COR-L47 (cell line): ENCODE data around the gene SRGAP3.

Experiments
- DNase-seq: peaks from one replicate; lab custom pipeline; 2025; lab: John Stamatoyannopoulos, UW

SRGAP3 gene

GRCh38 chr3:9225268-9225667 lies 24.2 kb downstream of the SRGAP3 start:
- no peak for DNase-seq

GRCh38 chr3:9224490-9224889 lies 25.0 kb downstream of the SRGAP3 start:
- DNase-seq: no peak

GRCh38 chr3:9223672-9224071 lies 25.8 kb downstream of the SRGAP3 start:
- no peak for DNase-seq

DNA sequence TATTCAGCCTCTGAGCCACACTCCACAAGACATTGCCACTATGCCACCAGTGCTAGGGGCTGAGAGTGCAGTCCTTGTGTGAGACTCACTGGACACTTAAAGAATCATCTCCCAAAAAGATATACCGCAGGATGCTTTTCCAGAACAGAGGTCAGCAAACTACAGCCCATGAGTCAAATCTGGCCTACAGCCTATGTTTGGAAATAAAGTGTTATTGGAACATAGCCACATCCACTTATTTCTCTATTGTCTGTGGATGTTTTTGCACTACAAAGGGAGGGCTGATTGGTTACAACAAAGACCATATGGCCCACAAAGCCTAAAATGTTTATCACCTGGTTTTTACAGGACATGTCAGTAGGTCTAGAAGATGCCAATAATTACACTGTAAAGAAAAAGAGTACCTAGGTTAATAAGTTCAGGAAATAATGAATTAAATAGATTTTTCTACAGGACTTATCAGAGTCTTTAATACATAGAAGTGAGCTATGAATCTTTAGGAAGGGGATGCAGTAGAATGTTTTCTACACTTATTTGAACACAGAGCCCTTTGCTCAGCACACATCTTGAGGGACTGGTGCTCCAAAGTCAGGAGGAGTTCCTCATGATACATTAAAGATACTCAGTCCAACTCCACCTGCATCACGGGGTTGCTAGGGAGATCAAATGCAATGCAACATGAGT lies 26.3 kb downstream of the SRGAP3 start:
- DNase-seq: no peak

DNA sequence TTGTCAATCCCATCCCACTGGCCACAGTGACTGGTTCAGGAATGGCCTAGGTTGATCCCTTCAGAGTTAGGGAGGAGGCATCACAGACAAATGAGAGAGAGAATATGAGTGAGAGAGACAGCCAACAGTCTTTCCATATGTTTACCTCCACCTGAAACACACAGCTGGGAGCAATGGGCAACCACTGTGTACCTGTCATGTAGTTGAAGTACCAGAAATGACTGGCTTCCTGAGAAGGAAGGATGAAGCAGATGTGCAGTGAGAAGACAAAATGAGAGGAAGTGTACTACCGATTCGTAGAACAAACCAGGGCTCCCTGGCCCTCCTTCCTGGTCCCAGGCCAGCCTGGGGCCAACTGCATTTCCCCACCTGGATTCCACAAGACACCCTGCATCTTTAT lies 27.4 kb downstream of the SRGAP3 start:
- DNase-seq: no peak

DNA sequence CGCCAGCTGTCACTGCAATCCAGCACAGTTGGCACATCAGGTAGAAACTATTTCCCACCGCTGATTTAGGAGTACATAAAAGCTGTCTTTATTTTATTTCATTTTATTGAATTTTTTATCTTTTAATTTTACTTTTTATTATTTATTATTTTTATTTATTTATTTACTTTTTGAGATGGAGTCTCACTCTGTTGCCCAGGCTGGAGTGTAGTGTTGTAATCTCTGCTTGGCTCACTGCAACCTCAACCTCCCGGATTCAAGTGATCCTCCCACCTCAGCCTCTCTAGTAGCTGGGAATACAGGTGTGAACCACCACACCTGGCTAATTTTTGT lies 31.0 kb downstream of the SRGAP3 start:
- no peak for DNase-seq

DNA sequence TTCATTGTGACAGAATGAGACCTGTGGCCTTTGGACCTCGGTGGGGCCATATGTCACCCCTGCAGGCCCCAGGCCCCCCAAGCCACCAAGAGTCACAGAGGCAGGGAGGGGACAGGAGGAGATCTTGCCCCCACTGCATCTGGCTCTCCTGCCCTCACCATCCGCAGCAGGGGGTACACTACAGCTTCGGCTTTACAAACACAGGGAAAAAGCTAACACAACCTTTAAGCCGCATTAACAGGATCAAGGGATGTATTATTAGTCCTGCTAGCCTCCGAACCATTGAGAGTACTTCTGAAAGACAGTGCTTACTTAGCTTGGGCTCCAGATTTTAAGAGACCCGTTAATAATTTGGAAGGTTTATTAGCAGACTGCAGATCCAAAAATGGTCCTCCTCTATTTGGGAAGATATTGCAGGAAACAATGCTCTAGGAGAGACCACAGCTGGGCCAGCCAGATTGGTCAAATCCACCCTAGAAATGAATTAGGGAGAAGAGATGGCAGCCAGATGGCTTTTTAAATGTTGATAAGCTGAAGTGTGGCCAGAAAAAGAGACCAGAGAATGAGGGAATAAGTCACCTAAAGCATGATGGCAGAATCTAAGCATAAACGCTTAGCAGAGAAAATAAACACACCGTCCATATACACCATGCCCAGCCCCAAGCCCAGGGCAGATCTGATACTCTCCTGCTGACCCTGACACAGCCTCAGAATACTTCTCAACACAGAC lies 31.5 kb downstream of the SRGAP3 start:
- DNase-seq: no peak

DNA sequence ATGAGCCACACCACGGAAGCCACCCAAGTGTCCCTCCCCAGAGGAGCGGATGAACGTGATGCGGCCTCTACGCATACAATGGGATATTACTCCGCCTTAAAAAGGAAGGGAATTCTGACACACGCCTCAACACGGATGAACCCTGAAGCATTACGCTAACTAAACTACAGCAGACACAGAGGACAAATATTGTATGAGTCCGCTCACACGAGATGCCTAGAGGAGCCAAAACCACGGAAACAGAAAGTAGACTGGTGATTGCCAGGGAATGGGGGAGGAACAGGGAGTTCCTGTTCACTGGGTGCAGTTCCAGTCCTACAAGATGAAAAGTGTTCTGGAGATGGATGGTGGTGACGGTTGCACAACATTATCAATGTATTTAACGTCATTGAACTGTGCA lies 32.7 kb downstream of the SRGAP3 start:
- no peak for DNase-seq

DNA sequence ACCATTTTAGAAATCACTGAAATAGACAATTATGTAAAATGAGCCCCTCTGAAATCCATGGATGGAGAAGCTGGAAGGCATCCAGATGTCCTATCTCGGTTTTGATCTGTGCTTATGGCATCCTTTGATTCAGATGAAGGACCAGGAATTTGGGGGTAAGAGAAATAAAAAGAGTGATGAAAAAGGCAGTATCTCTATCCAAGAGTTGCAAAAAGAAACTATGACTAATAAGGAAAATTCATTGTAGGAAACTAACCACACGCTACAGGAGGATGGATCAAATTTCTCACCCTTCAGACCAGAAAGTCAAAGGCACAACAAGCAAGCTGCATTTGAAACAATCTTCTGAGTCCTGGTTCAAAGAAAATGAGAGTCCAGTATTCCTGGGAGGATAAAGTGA lies 34.8 kb downstream of the SRGAP3 start:
- no peak for DNase-seq

DNA sequence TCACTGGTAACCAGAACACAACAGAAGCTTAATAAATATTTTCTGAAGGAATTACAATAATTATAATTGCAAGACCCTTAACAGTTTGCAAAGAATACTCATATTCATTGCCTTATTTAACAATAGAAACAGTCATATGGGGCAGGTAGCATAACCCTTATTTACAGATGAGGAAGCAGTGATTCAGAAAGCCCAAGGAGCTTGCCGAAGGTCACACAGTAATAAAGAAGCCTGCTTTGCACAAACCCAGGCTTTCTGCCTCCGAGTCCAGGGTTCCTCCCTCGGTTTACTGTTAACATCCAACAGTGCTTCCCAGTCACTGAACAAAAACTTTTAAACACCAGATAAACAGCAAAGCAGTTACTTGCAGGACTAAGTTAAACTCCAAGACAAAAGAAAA lies 35.3 kb downstream of the SRGAP3 start:
- DNase-seq: no peak

- DNase-seq: peak; percentile 28
Measured at GRCh38 chr3:9213019-9213634, 36.3 kb downstream of the SRGAP3 start.

- DNase-seq: no peak
Measured at GRCh38 chr3:9211155-9211950, 38.1 kb downstream of the SRGAP3 start.

DNA sequence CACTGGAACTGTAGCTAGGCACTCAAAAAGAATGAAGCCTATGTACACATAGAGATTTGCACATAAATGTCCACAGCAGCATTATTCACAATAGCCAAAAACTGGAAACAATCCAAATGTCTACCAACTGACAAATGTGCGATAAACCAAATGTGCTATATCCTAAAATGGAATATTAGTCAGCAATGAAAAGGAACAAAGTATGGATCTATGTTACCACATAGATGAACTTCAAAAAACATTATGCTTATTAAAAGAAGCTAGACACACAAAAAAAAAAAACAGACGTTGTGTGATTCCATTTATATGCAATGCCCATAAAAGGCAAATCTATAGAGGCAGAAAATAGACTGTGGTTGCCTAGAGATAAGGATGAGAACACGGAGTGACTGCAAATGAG lies 39.7 kb downstream of the SRGAP3 start:
- no peak for DNase-seq

GRCh38 chr3:9208605-9209152 lies 40.8 kb downstream of the SRGAP3 start:
- no peak for DNase-seq

DNA sequence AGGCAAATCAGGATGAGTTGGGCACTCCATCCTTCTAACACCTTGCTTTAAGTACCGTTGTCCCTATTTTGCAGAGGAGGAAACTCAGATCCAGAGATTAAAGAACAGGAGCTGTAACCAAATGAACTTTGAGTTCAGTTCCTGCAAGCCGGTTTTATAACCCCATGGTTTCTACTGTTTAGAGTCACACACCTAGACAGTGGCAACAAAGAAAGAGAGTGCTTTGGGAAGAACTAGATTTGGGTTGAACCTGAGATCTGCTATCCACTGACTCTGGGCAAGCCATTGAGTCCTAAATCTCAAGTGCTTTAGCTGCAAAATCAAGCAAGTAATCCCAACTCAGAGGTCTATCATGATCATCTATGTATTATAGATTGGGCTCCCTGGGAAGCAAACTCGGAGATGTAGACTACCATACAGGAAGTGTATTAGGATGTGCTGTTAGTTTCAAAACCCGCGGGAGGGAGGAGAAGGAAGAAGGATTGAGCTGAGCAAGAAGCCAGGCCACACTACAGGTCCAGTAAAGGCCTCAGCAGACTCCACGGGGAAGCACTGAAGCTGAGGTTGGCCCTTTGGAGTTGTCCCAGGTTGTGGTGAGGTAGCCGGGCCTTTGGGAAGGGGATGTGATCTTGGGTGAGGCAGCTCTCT lies 42.2 kb downstream of the SRGAP3 start:
- DNase-seq: no peak

GRCh38 chr3:9206287-9206686 lies 43.2 kb downstream of the SRGAP3 start:
- DNase-seq: no peak

GRCh38 chr3:9205345-9206143 lies 43.9 kb downstream of the SRGAP3 start:
- no peak for DNase-seq

DNA sequence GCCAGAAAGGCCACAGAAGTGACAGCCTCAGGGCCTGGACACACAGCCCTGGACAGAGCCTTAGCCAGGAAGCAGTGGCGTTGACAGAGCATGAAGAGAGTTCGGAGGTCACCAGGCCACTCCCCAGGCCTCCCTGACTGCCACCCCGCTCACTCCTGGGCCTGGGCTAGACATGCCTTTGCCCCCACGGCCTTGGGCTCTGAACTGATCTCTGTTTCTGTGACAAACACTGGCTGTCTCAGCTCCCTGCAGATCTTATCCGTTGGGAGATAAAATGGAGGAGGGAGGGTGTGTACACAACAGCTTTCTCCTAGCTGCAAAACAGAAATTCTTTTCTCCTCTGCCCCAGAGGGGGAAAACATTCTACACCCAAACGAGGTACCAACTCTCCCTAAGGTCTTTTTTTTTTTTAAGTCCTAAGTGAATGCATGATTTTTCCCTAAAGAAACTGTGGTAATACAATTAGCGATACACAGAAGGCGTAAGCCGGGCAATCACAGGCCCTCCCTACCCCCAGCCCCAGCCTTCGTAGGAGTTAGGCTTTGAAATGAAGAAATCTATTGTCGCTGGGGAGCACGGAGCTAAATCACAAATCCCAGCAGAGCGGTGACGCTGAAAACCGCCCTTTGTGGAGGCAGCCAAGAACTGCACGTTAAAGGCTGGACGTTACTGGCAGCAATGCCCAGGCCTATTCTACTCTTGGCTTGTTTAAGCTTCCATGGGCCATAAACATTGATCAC lies 45.0 kb downstream of the SRGAP3 start:
- no peak for DNase-seq

- no peak for DNase-seq
Measured at GRCh38 chr3:9203317-9203716, 46.1 kb downstream of the SRGAP3 start.

GRCh38 chr3:9202546-9202945 lies 46.9 kb downstream of the SRGAP3 start:
- DNase-seq: no peak
